ENCODE data around the gene PRSS23.

PRSS23 gene

DNA sequence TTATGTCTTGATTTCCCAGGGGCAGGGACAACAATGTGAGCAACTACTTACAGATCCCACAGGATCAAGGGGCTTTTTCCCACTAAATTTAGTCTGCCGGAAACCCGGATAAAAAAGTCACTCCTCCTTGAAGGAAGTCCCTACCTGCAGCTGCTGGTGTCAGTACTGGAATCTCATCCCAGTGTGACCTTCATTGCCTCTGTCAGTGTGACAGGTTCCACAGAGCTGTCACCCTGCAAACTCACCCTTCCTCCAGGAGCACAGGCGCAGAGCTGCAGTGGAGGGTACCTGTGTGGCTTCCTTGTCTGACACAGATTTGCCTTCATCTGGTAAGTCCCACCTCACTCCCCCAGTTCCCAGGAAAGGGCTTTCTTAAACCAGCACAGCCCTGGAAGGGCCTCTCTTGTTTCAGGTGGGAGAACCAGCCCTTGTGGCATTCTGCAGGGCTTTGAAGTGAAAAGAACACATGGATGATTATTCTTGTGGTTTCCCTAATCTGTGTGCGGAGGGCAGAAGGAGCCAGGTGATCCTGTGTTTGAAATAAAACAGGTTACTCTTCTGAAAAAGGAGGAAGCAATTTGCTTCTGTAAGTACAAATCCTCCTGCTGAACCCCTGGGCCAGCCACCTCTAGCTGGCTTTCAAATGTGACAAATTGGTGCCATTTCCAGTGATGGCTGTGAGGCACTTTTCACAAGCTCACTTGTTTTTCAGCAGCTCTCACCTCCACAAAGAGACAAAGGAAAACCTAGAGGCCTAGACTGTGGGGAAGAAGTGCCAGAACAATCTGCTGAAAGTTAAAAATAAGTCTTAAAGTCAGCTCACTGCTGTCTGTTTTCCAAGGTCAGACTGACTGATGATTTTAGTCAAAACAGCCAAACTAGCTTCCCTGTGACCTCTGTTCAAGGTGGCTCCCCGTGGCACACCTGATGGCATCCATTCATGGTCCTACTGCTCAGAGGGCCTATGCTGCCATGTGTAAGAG, 9.2 kb upstream of the PRSS23 start:
- TF ChIP-seq, protein P1, sequence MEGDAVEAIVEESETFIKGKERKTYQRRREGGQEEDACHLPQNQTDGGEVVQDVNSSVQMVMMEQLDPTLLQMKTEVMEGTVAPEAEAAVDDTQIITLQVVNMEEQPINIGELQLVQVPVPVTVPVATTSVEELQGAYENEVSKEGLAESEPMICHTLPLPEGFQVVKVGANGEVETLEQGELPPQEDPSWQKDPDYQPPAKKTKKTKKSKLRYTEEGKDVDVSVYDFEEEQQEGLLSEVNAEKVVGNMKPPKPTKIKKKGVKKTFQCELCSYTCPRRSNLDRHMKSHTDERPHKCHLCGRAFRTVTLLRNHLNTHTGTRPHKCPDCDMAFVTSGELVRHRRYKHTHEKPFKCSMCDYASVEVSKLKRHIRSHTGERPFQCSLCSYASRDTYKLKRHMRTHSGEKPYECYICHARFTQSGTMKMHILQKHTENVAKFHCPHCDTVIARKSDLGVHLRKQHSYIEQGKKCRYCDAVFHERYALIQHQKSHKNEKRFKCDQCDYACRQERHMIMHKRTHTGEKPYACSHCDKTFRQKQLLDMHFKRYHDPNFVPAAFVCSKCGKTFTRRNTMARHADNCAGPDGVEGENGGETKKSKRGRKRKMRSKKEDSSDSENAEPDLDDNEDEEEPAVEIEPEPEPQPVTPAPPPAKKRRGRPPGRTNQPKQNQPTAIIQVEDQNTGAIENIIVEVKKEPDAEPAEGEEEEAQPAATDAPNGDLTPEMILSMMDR (IDR thresholded peaks at IDR 0.05; ENCODE audit: low read depth, low read length, missing control alignments), result no peak
- H3K36me3 ChIP-seq (replicated peaks), result no peaks in the 10 kb centered on the region
- H3K27me3 ChIP-seq (replicated peaks), result no peaks in the 10 kb centered on the region
- H3K27ac ChIP-seq, result no peak overlapping the region
- no peak for DNase-seq
- in situ Hi-C loops (cut with HindIII; ENCODE audit: low pct_ligation_motif_present, low sequenced_read_pairs), result no loop called here
- no peak overlapping the region for H3K4me3 ChIP-seq (ENCODE audit: low read depth, low read length)

DNA sequence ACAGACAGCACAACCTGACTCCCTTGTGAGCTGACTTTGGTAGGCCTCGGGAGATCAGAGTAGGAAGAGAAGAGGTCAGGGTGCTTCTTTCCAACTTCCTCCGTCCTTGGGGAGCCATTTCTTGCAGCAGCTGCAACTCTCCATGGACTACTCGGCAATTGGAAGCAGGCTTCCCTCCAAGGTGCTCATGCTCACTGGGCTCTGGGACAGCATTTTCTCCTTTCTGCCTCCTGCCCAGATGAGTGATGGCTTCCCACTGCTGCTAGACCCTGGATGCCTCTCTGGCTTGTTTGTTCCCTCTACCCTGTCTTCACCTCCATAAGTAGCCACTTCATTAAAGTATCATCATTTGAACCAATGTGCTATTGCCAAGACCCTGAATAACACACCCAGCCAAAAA, 8.2 kb upstream of the PRSS23 start:
- TF ChIP-seq, protein P1 (IDR thresholded peaks at IDR 0.05; ENCODE audit: low read depth, low read length, missing control alignments), result no peak
- Histone ChIP-seq H3K4me3 (ENCODE audit: low read depth, low read length) (no peak overlapping the region), H3K36me3 (replicated peaks) (no peaks in the 10 kb centered on the region), H3K27me3 (replicated peaks) (no peaks in the 10 kb centered on the region), H3K27ac (no peak overlapping the region)
- in situ Hi-C loops (cut with HindIII; ENCODE audit: low pct_ligation_motif_present, low sequenced_read_pairs), result no loop called here
- DNase-seq, result no peak

GRCh38 chr11:86793307-86793706, 7.0 kb upstream of the PRSS23 start:
- H3K27ac ChIP-seq, result no peak overlapping the region
- no peaks in the 10 kb centered on the region for H3K27me3 ChIP-seq (replicated peaks)
- in situ Hi-C loops (cut with HindIII; ENCODE audit: low pct_ligation_motif_present, low sequenced_read_pairs), result no loop called here
- H3K4me3 ChIP-seq (ENCODE audit: low read depth, low read length), result no peak overlapping the region
- no peak for DNase-seq
- TF ChIP-seq, protein P1 (IDR thresholded peaks at IDR 0.05; ENCODE audit: low read depth, low read length, missing control alignments), result no peak
- H3K36me3 ChIP-seq (replicated peaks), result no peaks in the 10 kb centered on the region

GRCh38 chr11:86795511-86795910, 4.8 kb upstream of the PRSS23 start:
- in situ Hi-C loops (cut with HindIII; ENCODE audit: low pct_ligation_motif_present, low sequenced_read_pairs), result no loop called here
- H3K27ac ChIP-seq, result no peak overlapping the region

GRCh38 chr11:86795949-86796348, 4.4 kb upstream of the PRSS23 start:
- in situ Hi-C loops (cut with HindIII; ENCODE audit: low pct_ligation_motif_present, low sequenced_read_pairs), result no loop called here
- TF ChIP-seq, protein P1 (IDR thresholded peaks at IDR 0.05; ENCODE audit: low read depth, low read length, missing control alignments), result no peak
- Histone ChIP-seq H3K4me3 (ENCODE audit: low read depth, low read length) (no peak overlapping the region), H3K27ac (no peak overlapping the region), H3K27me3 (replicated peaks) (no peaks in the 10 kb centered on the region), H3K36me3 (replicated peaks) (no peaks in the 10 kb centered on the region)
- DNase-seq, result no peak

More at GRCh38 chr11:86795511-86795910, 4.8 kb upstream of the PRSS23 start:
- TF ChIP-seq, protein P1 (IDR thresholded peaks at IDR 0.05; ENCODE audit: low read depth, low read length, missing control alignments), result no peak
- Histone ChIP-seq H3K36me3 (replicated peaks) (no peaks in the 10 kb centered on the region), H3K27me3 (replicated peaks) (no peaks in the 10 kb centered on the region), H3K4me3 (ENCODE audit: low read depth, low read length) (no peak overlapping the region)
- no peak for DNase-seq

Measured in brain microvascular endothelial cell (primary cell).